GM23338 (cell line): Measurements from ENCODE around the gene CARMIL1. TPM values are rescaled to one million over a fixed set of nuclear protein-coding genes. Genes with fewer than 3 reads are reported as not detected.

Experiments
- ATAC-seq: fragments of 200-7000 bp; cut with Tn5 transposase; 3 replicates; pipeline ENCODE4 v1.9.1; 2020
- DNase-seq: peaks from one replicate; pipeline ENCODE4 v3.0.0-alpha.2; 2015; ENCODE audit warnings: low spot score
- H2AFZ ChIP-seq: fragments of 200-600 bp; sonication (generic); 2 replicates; pipeline ENCODE4 v1.8.0; 2016; ENCODE audit warnings: antibody characterized with exemption, mild to moderate bottlenecking, moderate library complexity
- H3F3A ChIP-seq: fragments of 200-600 bp; sonication (generic); replicated peaks from 2 replicates; pipeline ENCODE4 v1.8.0; 2017; ENCODE audit warnings: antibody characterized with exemption, mixed run types, low read depth
- H3K27ac ChIP-seq: fragments of 200-600 bp; sonication (generic); 2 replicates; pipeline ENCODE4 v1.6.1; 2016; ENCODE audit warnings: low read depth
- H3K27me3 ChIP-seq: fragments of 200-600 bp; sonication (generic); 2 replicates; pipeline ENCODE4 v1.8.0; 2016; ENCODE audit warnings: mild to moderate bottlenecking, mixed run types, moderate library complexity; ENCODE audit not compliant: insufficient read depth
- H3K36me3 ChIP-seq: fragments of 200-600 bp; sonication (generic); 2 replicates; pipeline ENCODE4 v1.8.0; 2016; ENCODE audit warnings: mild to moderate bottlenecking; ENCODE audit not compliant: insufficient read depth
- H3K4me1 ChIP-seq: fragments of 200-600 bp; sonication (generic); 2 replicates; pipeline ENCODE4 v1.8.0; 2016; ENCODE audit warnings: mild to moderate bottlenecking, moderate library complexity; ENCODE audit not compliant: insufficient read depth
- H3K4me2 ChIP-seq: fragments of 200-600 bp; sonication (generic); 2 replicates; pipeline ENCODE4 v1.7.1; 2017; ENCODE audit warnings: mixed run types
- H3K4me3 ChIP-seq: fragments of 200-600 bp; sonication (generic); 2 replicates; pipeline ENCODE4 v1.6.1; 2016; ENCODE audit warnings: mixed run types
- H3K79me2 ChIP-seq: fragments of 200-600 bp; sonication (generic); replicated peaks from 2 replicates; pipeline ENCODE4 v1.8.0; 2017; ENCODE audit warnings: mild to moderate bottlenecking; ENCODE audit not compliant: insufficient read depth
- H3K9me2 ChIP-seq: fragments of 200-600 bp; sonication (generic); 2 replicates; pipeline ENCODE4 v1.8.0; 2017; ENCODE audit not compliant: insufficient read depth
- H4K20me1 ChIP-seq: fragments of 200-600 bp; sonication (generic); replicated peaks from 2 replicates; pipeline ENCODE4 v1.8.0; 2017; ENCODE audit warnings: mild to moderate bottlenecking; ENCODE audit not compliant: insufficient read depth
- H3K27ac Mint-ChIP-seq: 2 replicates; pipeline ENCODE4 v1.8.0; 2020; ENCODE audit warnings: inconsistent platforms, mild to moderate bottlenecking, moderate library complexity, mixed read lengths
- H3K27me3 Mint-ChIP-seq: 3 replicates; pipeline ENCODE4 v1.8.0; 2022; ENCODE audit warnings: low read depth, mild to moderate bottlenecking, moderate library complexity, mixed read lengths, inconsistent platforms; ENCODE audit not compliant: insufficient read depth, poor library complexity
- H3K36me3 Mint-ChIP-seq: 3 replicates; pipeline ENCODE4 v1.8.0; 2021; ENCODE audit warnings: low read depth, mild to moderate bottlenecking, inconsistent platforms, moderate library complexity, mixed read lengths
- H3K4me1 Mint-ChIP-seq: 3 replicates; pipeline ENCODE4 v1.8.0; 2020; ENCODE audit warnings: mild to moderate bottlenecking, inconsistent platforms, mixed read lengths
- H3K4me3 Mint-ChIP-seq: 3 replicates; pipeline ENCODE4 v1.8.0; 2021; ENCODE audit warnings: moderate library complexity, mild to moderate bottlenecking, inconsistent platforms, mixed read lengths
- H3K9me3 Mint-ChIP-seq: 3 replicates; pipeline ENCODE4 v1.8.0; 2020; ENCODE audit warnings: moderate library complexity, mild to moderate bottlenecking, inconsistent platforms, mixed read lengths
- CREB1 ChIP-seq: fragments of 250-450 bp; sonication (Bioruptor Pico); IDR thresholded peaks from 2 replicates; pipeline ENCODE4 v1.5.0; 2020; ENCODE audit warnings: low read depth, mild to moderate bottlenecking, moderate library complexity
- EZH2 ChIP-seq: fragments of 200-600 bp; sonication (generic); IDR thresholded peaks from one replicate; pipeline ENCODE4 v1.8.0; 2017; ENCODE audit warnings: antibody characterized with exemption, mild to moderate bottlenecking, low read depth; ENCODE audit not compliant: unreplicated experiment
- EZH2phosphoT487 ChIP-seq: fragments of 200-600 bp; sonication (generic); IDR thresholded peaks from one replicate; pipeline ENCODE4 v1.8.1; 2018; ENCODE audit warnings: antibody characterized with exemption; ENCODE audit not compliant: unreplicated experiment
- NANOG ChIP-seq: IDR thresholded peaks from 2 replicates; pipeline ENCODE4 v1.6.1; 2016; ENCODE audit warnings: antibody characterized with exemption, borderline replicate concordance
- STAT1 ChIP-seq: IDR thresholded peaks from one replicate; pipeline ENCODE4 v1.6.1; 2016; ENCODE audit warnings: antibody characterized with exemption; ENCODE audit not compliant: unreplicated experiment
- ZNF331 ChIP-seq: fragments of 250-450 bp; sonication (Bioruptor Pico); IDR thresholded peaks from 2 replicates; pipeline ENCODE4 v1.5.0; 2020; ENCODE audit warnings: low read depth, mild to moderate bottlenecking, moderate library complexity
- polyA plus RNA-seq: library from polyadenylated mRNA; unstranded; fragments of >200 nt; fragmentation: Nextera tagmentation; extraction: Ambion mirVana; gene quantifications from 2 replicates; pipeline ENCODE4 v1.2.1, GENCODE V29; 2016
- total RNA-seq: library from RNA; depleted of rRNA; stranded (reverse); fragments of >200 nt; shearing (Covaris generic); gene quantifications from 2 replicates; pipeline ENCODE4 v1.2.3, GENCODE V29; 2014
- TF ChIP-seq, protein P1 (sequence below): fragments of 250-450 bp; sonication (Bioruptor Pico); IDR thresholded peaks from 2 replicates; pipeline ENCODE4 v1.5.0; 2020; ENCODE audit warnings: mild to moderate bottlenecking, moderate library complexity
- TF ChIP-seq, protein P2 (sequence below), 2 experiments: fragments of 200-600 bp in 1 of 2; sonication (generic) in 1 of 2; conservative IDR thresholded peaks; 2 replicates each; pipeline versions ENCODE4 v1.5.1 to v1.6.1; 2016 to 2017; ENCODE audit warnings: antibody characterized with exemption in 2 of 2, low read depth in 2 of 2, mild to moderate bottlenecking in 2 of 2, moderate library complexity in 1 of 2
- TF ChIP-seq, protein P3 (sequence below): IDR thresholded peaks from 2 replicates; pipeline ENCODE4 v1.6.1; 2016; ENCODE audit warnings: antibody characterized with exemption

CARMIL1 gene
- total and polyA plus RNA-seq, 2 experiments from 2014 or later: 43.2 to 66.9 TPM

DNA sequence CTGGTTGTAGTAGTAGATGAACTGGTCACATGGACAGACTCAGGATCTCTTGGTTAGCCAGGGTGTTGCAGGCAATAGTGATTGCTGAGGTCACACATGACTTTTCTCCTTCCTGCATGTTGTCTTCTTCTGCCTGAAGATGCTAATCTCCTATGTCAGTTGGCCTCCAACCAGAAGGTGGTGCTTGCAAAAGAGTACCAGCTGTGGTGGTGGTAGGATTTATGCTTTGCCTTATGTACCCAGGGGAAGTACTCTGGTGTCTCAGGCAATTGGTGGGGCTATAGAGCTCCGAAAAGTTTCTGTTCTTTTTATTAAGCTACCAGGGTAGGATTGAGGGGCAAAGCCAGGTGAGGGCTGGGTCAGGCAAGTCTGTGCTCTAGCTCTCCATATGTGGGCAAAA, 98.5 kb downstream of the CARMIL1 start (continued):
- TF ChIP-seq, protein P1, sequence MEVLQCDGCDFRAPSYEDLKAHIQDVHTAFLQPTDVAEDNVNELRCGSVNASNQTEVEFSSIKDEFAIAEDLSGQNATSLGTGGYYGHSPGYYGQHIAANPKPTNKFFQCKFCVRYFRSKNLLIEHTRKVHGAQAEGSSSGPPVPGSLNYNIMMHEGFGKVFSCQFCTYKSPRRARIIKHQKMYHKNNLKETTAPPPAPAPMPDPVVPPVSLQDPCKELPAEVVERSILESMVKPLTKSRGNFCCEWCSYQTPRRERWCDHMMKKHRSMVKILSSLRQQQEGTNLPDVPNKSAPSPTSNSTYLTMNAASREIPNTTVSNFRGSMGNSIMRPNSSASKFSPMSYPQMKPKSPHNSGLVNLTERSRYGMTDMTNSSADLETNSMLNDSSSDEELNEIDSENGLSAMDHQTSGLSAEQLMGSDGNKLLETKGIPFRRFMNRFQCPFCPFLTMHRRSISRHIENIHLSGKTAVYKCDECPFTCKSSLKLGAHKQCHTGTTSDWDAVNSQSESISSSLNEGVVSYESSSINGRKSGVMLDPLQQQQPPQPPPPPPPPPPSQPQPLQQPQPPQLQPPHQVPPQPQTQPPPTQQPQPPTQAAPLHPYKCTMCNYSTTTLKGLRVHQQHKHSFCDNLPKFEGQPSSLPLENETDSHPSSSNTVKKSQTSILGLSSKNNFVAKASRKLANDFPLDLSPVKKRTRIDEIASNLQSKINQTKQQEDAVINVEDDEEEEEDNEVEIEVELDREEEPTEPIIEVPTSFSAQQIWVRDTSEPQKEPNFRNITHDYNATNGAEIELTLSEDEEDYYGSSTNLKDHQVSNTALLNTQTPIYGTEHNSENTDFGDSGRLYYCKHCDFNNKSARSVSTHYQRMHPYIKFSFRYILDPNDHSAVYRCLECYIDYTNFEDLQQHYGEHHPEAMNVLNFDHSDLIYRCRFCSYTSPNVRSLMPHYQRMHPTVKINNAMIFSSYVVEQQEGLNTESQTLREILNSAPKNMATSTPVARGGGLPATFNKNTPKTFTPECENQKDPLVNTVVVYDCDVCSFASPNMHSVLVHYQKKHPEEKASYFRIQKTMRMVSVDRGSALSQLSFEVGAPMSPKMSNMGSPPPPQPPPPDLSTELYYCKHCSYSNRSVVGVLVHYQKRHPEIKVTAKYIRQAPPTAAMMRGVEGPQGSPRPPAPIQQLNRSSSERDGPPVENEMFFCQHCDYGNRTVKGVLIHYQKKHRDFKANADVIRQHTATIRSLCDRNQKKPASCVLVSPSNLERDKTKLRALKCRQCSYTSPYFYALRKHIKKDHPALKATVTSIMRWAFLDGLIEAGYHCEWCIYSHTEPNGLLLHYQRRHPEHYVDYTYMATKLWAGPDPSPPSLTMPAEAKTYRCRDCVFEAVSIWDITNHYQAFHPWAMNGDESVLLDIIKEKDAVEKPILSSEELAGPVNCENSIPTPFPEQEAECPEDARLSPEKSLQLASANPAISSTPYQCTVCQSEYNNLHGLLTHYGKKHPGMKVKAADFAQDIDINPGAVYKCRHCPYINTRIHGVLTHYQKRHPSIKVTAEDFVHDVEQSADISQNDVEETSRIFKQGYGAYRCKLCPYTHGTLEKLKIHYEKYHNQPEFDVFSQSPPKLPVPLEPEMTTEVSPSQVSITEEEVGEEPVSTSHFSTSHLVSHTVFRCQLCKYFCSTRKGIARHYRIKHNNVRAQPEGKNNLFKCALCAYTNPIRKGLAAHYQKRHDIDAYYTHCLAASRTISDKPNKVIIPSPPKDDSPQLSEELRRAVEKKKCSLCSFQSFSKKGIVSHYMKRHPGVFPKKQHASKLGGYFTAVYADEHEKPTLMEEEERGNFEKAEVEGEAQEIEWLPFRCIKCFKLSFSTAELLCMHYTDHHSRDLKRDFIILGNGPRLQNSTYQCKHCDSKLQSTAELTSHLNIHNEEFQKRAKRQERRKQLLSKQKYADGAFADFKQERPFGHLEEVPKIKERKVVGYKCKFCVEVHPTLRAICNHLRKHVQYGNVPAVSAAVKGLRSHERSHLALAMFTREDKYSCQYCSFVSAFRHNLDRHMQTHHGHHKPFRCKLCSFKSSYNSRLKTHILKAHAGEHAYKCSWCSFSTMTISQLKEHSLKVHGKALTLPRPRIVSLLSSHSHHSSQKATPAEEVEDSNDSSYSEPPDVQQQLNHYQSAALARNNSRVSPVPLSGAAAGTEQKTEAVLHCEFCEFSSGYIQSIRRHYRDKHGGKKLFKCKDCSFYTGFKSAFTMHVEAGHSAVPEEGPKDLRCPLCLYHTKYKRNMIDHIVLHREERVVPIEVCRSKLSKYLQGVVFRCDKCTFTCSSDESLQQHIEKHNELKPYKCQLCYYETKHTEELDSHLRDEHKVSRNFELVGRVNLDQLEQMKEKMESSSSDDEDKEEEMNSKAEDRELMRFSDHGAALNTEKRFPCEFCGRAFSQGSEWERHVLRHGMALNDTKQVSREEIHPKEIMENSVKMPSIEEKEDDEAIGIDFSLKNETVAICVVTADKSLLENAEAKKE (CRISPR knock-in tag): no peak
- TF ChIP-seq EZH2phosphoT487 (no peak), STAT1 (no peak)
- TF ChIP-seq, protein P2, sequence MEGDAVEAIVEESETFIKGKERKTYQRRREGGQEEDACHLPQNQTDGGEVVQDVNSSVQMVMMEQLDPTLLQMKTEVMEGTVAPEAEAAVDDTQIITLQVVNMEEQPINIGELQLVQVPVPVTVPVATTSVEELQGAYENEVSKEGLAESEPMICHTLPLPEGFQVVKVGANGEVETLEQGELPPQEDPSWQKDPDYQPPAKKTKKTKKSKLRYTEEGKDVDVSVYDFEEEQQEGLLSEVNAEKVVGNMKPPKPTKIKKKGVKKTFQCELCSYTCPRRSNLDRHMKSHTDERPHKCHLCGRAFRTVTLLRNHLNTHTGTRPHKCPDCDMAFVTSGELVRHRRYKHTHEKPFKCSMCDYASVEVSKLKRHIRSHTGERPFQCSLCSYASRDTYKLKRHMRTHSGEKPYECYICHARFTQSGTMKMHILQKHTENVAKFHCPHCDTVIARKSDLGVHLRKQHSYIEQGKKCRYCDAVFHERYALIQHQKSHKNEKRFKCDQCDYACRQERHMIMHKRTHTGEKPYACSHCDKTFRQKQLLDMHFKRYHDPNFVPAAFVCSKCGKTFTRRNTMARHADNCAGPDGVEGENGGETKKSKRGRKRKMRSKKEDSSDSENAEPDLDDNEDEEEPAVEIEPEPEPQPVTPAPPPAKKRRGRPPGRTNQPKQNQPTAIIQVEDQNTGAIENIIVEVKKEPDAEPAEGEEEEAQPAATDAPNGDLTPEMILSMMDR (conservative IDR thresholded peaks at IDR 0.05; ENCODE audit: low read depth in 2 of 2): no peak
- TF ChIP-seq, protein P3, sequence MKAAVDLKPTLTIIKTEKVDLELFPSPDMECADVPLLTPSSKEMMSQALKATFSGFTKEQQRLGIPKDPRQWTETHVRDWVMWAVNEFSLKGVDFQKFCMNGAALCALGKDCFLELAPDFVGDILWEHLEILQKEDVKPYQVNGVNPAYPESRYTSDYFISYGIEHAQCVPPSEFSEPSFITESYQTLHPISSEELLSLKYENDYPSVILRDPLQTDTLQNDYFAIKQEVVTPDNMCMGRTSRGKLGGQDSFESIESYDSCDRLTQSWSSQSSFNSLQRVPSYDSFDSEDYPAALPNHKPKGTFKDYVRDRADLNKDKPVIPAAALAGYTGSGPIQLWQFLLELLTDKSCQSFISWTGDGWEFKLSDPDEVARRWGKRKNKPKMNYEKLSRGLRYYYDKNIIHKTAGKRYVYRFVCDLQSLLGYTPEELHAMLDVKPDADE: no peak

DNA sequence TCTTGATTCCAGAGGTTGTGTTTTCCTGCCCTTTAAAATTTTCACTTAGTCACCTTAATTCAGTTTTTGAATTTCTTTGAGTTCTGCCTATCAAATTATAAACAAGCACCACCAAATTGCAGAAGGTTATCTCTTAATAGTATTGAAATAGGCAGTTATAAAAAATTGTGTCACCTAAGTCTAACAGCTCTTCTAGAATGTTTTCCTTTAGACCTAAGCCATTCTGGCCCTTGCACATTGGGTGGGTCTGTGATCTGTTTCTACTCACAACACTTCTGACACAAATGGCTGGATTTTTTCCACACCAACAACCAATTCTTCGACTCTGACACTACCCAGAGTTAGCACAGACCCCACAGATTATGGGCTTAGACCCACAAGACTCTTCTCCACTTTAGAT, 101.9 kb downstream of the CARMIL1 start:
- Histone ChIP-seq H3K27ac (no peak overlapping the region), H3K4me2 (no peak overlapping the region), H4K20me1 (no peaks in the 10 kb centered on the region; the same call in 1 of the 2 replicates), H3K79me2 (peaks cover 96% of the 10 kb centered on the region), H3K27me3 (no peaks in the 10 kb centered on the region), H3K9me2 (peaks cover 5% of the 10 kb centered on the region; the same call in 1 of the 2 replicates), H3K36me3 (no peaks in the 10 kb centered on the region; the same call in 1 of the 2 replicates), H3K4me1 (no peaks in the 10 kb centered on the region), H3K4me3 (no peak overlapping the region), H3F3A (no peaks in the 10 kb centered on the region), H2AFZ (no peak overlapping the region)
- Mint-ChIP-seq H3K27ac (no peak overlapping the region), H3K4me1 (peaks cover 9% of the 10 kb centered on the region), H3K4me3 (no peak overlapping the region), H3K36me3 (peaks cover 5% of the 10 kb centered on the region), H3K9me3 (peaks cover 4% of the 10 kb centered on the region; the same call in 2 of the 3 replicates), H3K27me3 (peaks cover 1% of the 10 kb centered on the region)
- ATAC-seq (no peak), DNase-seq (no peak)
- TF ChIP-seq STAT1 (no peak), CREB1 (CRISPR knock-in tag) (no peak), EZH2 (no peak), ZNF331 (CRISPR knock-in tag) (no peak), NANOG (no peak)
- TF ChIP-seq, protein P3: no peak
- TF ChIP-seq, protein P2 (conservative IDR thresholded peaks at IDR 0.05; ENCODE audit: low read depth in 2 of 2): no peak
